ENCODE data around the gene ATP1B3.

DNA sequence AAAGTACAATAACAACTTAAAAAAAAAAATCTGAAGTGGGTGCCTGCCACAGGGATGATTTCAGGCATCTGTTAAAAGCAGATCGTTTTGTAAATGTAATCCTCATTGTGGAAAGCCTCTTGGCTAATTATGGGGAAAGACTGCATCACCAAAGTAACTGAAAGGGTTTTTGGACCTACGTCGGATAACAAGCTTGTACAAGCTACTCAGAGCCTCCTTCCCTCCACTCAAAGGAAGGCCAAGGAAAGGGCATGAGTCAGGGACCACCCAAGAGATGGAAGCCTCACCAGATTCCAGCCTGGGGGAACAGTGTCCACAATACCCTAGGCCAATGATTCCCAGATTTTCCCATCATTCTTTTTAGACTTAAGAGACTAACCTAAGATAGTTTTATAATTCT lies 84.3 kb downstream of the ATP1B3 start:
- no peak for TF ChIP-seq FOXP2 (optimal IDR thresholded peaks at IDR 0.05; ENCODE audit: control extremely low read depth, extremely low read length, insufficient read depth)
- no peak for TF ChIP-seq POLR2AphosphoS5 (IDR thresholded peaks at IDR 0.05; ENCODE audit: borderline replicate concordance, low read depth, low read length)
